NT2/D1 (cell line): ENCODE results near the gene OR4D5.

Experiments used
- SUZ12 ChIP-seq: IDR thresholded peaks from 2 replicates; pipeline ENCODE4 v1.6.1; 2011; ENCODE audit not compliant: insufficient read length, insufficient read depth; ENCODE audit errors: extremely low read depth
- YY1 ChIP-seq: IDR thresholded peaks from 2 replicates; pipeline ENCODE4 v1.6.1; 2011; ENCODE audit not compliant: insufficient read length, insufficient read depth
- ZNF274 ChIP-seq: IDR thresholded peaks from 2 replicates; pipeline ENCODE4 v1.6.1; 2011; ENCODE audit warnings: mild to moderate bottlenecking, low read depth, low read length

GRCh38 chr11:123901867-123902266 lies 37.5 kb upstream of the OR4D5 start, which contains the start of gene OR8D4:
- TF ChIP-seq ZNF274 (no peak), YY1 (no peak), SUZ12 (no peak)
